SK-N-DZ (cell line): ENCODE results near the gene FGF5.
"Not testable (repeated sequence)": the region's sequence is repeated elsewhere in the genome, so short reads cannot be mapped to it uniquely, and the experiment has no call there.

Experiments used
- DNase-seq: peaks from one replicate; pipeline ENCODE4 v3.0.0-alpha.2; 2015; ENCODE audit warnings: low spot score

FGF5 gene

DNA sequence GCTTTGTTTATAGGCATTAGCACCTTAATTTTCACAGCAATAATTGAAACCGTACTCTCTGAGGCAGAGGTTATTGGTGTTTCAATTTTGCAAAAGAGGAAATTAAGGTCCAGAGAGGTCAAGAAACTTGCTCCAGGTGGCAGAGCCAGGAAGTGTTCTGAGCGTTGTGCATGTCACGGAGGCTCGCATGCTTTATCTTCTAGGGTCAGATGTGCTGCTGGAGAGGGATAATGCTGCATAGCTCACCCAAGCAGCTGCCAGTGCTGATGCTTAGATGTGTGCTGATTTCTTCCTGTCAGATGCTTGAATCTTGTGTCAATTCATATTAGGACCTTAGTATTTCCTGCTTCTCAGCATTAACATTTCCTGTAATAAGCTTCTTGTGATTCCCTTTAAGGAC is 13.0 kb upstream of the FGF5 start:
- DNase-seq: no peak

DNA sequence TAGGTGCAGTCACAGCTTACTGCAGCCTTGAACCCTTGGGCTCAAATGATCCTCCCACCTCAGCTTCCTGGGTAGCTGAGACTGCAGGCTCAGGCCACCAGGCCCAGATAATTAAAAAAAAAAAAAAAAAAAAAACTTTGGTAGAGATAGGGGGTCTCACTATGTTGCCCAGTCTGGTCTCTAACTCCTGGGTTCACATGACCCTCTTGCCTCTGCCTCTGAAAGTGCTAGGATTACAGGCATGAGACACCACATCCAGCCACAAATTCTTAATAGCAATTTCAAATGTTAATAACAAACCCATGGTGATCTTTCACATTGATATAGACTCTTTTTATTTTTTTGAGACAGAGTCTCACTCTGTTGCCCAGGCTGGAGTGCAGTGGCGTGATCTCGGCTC is 12.3 kb upstream of the FGF5 start:
- no peak for DNase-seq

DNA sequence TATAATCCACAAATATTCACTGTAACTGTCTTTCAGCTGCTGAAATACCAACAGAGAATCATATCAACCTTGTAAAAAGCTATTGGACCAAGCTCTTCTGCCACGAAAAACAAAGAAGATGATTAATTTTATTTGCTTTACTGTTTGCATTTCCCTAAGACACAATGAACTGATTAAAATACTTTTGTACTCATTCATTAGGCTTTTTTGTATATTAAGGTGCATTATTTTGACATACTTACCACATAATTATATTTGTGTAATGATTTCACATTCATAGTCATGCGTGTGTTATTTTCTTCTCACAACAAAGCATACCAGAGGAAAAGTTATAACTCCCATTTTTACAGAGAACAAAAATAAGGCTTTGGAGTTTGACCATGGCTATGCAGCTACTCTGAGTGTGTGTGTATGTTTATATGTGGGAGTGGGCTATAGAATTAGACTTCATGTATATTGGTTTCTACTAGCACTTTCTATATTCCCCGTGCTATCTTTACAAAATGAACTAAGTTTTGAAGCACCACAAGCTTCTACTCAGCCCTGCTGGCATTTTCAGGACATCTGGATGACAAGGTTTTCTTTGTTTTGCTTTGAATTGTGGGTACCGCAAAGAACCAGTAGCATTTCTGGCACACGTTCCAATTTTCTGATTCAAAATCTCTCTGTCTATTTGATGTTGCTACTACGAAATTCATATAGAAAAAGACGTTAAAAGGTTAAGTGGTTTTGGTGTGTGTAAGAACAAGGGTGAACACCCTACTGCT is 11.0 kb upstream of the FGF5 start:
- DNase-seq: no peak

DNA sequence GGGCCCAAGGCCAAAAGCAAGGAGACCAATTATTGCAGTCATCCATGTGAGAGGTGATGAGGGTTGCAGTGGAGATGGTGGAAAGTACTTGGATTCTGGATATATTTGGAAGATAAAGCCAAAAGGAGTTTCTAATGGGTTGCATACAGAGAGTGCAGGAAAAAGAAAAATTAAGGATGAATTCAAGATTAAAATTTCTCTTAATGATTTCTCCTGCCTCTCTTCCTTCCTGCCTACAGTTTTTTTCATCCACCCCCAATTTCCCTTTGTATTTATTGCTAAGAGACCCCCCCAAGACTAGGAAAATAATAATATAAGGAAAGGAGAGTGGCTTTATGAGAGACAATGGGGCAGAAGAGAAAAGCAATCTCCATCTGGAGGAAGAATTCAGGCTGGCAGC is 8.6 kb upstream of the FGF5 start:
- no peak for DNase-seq

DNA sequence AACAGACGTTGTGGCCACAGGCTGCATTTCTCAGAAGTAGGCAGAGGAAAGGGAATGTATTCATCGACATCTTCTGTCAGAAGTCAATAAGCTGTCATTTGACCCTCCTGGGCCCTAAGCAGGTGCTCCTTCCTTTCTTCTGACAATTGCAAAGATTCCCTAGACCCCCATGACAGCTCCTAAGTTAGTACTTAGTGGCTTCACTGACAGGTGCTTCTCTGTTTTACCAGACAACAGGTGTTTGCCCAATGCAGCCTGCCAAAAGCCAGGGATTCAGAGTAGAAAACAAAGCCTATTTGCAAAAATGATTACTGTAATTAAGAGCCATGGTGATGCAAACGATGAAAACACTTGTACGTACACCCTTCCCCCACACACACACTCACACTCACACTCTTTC is 7.5 kb upstream of the FGF5 start:
- no peak for DNase-seq

DNA sequence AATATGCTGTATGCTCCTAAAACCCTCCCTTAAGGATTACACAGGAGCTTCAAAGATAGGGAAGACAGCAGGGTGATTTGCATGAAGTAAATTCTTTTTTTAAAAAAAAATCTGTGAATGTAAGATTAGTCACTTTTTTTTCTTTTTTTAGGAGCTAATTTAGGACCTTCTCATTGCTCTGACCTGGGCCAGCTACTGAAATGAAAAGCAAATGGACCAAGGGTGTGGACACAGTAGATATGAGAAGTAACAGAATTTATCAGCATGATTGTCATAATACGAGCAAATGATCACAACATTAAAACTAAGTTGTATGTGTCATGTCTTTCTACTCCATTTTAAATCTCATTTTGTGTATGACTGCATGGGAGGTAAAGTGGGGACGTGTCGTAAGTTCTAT is 6.6 kb upstream of the FGF5 start:
- no peak for DNase-seq

DNA sequence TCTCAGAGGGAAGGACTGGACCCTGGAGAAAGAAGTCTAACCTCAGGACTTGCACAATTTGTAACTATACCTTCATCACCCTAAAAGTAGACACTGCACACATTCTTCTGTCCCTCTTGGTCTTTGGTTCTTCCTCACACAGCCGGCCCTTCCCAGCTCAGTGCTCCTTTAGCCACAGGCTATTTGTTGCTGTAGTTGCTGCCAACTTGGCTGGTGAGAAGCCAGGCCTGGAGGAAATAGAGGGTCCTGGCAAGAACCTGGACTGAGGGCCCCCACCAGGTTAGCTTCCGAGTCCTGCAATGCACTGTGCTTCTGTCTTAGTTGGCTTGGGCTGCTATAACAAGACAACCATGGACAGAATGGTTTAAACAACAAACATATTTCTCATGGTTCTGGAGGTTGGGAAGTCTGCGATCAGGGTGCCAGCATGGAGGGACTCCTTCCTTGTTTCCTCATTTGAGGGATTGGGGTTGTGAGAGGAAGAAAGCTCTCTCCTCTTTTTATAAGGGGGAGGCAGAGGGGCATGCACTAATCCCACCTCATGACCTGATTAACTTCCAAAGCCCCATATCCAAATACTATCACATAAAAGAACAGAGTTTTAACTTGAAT is 4.4 kb upstream of the FGF5 start:
- no peak for DNase-seq

DNA sequence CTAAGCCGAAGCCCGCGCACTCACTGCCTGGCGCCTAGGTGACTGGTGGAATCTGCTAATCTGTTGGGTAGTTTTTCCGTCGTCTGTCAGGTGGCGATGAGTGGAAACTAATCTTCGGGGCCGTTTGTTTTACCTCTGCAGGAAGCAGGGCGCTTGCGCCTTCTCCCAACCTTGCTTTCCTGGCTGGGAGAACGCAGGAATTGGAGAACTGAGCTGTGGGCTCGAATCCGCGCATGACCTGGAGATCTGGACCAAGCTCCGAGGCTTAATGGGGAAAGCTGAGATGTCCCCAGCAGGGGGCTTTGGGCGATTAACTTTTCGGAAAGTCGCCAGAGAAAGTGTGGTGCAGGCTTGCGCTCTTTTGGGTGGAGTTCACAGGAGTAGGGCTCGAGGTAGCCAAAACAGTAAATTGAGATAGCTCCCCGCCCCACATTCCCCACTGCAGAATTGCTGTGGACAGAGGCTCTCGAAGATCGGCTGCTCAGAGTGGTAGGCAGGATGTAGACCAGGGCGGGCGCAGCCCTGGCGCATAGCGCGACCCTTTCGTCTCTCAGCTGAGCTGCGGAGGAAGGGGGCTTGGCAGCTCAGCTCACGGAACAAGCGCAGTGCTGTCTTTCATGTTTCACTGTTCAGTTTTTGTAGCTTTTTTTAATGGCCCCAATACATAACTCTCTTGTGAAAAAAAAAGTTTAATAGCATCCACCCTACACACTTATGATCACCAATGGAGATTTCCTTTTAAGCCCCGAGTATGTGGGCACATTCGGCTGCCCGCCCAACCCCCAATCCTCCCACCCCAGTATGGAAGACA is 2.7 kb upstream of the FGF5 start:
- DNase-seq: no peak

DNA sequence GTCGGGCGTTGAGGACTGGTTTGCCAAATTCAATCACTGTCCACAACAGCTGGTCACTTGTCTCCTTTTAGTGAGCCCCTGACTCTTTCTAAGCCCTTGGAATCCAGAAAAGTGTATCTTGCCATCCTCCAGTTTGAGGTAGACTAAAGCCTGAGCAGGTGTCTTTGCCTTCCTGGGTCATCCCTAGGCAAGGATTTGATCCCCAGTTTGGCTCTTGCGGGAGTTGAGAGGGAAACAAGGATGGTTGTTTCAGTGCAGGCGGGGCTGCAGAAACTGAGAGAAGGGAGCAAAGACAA is 2.2 kb upstream of the FGF5 start:
- no peak for DNase-seq

DNA sequence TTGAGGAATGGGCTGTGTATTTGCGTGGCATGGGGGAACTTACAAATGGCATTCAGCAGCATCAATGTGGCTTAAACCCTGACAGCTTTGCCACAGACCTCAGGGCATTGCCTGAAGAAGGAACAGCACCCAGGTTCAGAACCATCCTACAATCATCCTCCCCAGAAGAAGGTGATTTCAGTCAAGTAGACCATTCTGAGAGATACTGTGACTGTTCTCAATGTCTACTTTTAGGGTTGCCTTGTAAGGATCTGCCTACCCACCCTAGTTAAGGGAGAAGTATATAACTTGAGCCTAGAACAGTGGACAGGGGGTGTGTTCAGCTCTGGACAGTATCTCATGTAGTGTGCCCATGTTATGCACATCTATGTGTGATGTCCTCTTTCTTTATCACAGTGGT is 1.6 kb upstream of the FGF5 start:
- no peak for DNase-seq

DNA sequence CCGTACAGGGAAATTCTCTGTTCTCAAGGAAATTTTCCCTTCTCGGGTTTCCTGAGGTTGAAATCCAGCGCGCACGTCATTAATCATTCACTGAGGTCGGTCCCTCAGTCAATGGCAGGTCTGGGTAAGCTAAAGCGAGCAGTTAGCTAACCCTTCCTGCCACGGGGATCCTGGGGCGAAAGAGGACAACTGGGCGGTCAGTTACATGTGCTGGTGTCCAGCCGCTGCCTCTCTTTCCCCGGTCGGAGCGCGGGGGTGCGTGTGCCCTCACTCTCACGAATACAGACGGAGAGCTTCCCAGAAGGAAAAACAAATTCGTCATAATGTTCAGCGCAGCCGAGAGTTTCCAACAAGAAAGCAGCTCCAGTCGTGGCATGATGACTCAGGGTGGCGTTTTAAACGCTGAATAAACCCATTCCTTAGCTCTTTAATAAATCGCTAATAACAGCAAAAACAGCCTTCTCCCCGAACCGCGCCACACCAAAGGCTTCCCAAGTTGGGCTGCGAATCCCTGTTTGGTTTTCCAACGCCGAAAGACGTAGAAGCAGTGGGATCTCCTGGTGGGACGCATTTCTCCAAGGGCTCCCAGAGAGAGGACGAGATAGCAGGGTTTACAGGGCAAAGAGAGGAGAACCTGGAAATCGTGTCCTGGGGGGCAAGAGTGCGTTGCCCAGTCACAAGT is 752 bp upstream of the FGF5 start:
- DNase-seq: peak; percentile 16

DNA sequence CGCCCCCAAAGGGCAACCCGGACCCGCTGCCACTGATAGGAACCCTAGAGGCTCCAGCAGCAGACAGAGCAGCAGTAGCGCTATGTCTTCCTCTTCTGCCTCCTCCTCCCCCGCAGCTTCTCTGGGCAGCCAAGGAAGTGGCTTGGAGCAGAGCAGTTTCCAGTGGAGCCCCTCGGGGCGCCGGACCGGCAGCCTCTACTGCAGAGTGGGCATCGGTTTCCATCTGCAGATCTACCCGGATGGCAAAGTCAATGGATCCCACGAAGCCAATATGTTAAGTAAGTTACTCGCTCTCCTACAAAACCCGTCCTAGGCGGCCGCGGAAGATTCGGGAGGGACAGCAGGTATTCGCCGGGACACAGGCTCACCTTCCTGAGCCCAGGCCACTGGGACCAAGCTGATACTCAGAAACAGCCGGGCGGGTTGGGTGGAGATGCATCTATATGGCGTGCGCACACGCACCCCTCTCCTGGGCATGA is 477 bp downstream of the FGF5 start:
- peak; percentile 32 for DNase-seq

DNA sequence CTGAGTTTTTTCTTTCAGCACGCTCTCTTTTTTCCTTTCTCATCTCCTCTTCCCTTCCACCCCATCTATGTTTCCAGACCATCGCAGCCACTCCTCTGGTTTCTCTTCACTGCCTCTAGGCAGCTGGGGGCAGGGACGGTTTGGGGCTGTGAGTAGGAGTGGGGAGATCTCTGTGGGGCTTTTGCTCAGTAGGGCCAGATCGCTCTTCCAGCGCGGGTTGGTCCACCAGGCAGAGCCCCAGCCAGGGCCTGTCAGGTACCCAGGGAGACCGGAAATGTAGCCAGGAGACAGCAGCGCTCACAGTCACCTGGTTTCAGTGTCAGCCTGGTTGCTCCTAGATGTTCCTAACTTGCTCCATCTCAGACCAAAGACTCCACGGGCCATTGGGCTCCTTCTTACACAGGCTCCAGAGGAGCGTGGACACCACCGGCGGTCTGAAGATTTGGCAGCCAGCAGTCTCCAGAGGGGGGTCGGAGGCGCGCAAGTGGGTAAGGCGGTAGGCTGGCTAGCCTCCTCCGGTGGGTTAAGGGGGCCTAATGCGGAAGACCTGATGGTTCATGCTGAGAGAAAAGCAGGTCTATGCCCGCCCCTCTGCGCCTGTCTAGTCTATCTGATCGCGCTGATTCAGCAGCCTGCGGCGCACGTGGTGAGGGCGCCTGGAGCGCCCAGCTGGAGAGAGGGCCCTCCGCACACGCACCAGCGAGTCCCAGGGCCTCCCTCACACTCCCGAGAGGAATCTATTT is 1.8 kb downstream of the FGF5 start:
- DNase-seq: no peak

DNA sequence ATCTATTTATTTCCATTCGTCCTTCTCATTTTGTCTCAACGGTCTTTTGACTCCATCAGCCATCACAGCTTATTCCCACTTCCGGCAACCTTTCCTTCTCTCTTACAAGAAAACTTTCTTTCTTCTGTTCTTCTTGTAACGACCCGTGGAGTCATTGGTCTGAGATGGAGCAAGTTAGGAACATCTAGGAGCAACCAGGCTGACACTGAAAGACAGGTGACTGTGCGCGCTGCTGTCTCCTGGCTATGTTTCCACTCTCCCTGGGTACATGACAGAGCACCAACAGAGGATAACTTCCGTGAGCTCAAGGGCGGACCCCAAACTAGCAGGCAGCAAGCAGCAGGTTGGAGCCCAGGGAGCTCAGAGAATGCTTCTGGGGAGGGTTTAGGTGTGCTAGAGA is 2.5 kb downstream of the FGF5 start:
- no peak for DNase-seq

DNA sequence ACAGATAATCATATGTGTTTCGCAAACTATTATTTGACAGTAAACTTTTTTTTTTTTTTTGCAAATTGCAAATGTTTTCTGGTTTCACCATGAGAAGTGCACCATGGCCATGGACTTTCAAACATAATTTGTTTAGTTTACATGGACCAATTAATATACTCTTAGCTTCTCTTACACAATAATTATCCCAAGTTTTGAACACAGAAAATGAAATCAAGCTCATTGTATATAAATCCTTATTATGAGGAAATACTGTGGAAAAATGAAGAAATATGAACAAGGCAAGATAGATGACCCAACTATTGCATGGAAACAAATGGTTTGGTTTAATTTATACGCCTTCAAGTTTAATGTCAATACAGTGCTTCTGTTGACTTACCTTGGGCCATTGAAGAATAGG is 3.9 kb downstream of the FGF5 start:
- no peak for DNase-seq

DNA sequence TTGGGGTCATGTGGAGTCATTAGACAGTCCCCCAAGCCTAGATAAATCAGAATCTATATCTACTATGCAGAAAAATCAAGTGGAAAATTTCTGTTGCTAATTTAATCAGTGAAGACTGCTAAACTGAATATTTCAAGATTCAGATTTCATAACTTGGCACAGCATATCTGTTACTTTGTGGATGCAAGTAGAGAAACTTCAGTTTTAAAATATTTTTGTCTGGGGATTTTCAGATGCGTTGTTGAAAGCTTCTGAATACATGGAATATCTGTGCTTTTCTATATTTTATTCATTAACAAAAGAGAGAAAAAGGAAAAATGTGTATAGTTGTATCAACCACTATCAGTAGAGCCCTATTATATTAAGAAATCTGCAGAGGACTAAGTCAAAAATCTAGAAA is 4.4 kb downstream of the FGF5 start:
- no peak for DNase-seq

DNA sequence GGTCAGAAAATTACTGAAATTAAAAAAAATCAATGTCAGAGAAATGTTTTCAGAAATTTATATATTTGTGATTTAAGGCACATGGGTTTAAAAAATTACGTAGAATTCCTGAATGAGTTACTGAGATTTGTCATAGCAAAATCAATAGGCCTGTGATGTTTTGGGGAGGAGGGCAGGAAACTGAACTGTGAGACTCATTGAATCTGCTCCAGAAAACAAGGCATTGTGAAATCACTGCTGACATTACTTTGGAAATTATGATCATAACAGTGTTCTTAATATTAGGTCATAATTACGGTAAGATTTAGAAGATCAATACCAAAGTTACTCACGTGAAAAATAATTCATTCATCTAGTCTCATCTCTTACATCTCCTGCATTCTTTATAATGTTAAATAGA is 5.3 kb downstream of the FGF5 start:
- DNase-seq: no peak

DNA sequence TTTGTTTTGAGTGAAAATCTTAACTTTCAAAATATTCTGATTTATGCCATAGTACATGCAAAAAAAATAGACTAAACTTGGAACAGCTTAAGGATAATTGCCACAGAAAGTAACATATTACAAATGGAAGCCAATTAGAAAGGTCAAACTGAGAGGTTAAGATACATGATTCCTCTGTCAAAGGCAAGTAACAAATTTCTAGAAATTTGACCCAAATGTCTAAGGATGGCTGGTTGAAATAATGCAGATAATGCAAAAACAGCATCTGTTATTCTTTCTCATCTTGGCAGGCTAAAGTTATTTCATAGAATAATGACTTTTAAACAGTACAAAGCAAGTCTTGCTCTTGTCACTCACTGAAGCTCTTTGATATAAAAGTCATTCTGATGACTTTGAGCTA is 10.5 kb downstream of the FGF5 start:
- DNase-seq: no peak

DNA sequence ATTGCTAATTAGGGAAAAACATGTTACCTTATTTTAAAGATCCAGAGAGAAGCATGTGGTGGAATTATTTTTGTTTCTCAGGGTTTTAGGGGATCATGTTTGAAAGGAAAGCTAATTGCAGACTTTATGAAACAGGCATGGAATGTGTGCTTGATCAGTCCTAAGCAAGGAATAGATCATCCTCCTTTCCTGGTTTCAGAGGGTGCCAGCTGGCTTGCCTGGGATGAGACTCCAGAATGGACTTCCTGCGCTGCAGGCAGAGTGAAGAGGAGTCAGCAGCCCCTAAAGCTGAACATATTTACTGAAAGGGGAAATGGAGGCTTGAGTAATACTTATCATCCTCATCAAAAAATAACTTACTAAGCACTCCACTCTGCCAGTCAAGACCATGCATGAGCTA is 13.3 kb downstream of the FGF5 start:
- no peak for DNase-seq

DNA sequence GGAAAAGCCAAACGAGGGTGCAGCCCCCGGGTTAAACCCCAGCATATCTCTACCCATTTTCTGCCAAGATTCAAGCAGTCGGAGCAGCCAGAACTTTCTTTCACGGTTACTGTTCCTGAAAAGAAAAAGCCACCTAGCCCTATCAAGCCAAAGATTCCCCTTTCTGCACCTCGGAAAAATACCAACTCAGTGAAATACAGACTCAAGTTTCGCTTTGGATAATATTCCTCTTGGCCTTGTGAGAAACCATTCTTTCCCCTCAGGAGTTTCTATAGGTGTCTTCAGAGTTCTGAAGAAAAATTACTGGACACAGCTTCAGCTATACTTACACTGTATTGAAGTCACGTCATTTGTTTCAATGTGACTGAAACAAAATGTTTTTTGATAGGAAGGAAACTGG is 20.0 kb downstream of the FGF5 start:
- DNase-seq: no peak

DNA sequence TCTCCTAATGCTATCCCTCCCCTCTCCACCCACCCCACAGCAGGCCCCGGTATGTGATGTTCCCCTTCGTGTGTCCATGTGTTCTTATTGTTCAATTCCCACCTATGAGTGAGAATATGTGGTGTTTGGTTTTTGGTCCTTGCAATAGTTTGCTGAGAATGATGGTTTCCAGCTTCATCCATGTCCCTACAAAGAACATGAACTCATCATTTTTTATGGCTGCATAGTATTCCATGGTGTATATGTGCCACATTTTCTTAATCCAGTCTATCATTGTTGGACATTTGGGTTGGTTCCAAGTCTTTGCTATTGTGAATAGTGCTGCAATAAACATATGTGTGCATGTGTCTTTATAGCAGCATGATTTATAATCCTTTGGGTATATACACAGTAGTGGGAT is 24.2 kb downstream of the FGF5 start:
- not testable (repeated sequence) for DNase-seq

DNA sequence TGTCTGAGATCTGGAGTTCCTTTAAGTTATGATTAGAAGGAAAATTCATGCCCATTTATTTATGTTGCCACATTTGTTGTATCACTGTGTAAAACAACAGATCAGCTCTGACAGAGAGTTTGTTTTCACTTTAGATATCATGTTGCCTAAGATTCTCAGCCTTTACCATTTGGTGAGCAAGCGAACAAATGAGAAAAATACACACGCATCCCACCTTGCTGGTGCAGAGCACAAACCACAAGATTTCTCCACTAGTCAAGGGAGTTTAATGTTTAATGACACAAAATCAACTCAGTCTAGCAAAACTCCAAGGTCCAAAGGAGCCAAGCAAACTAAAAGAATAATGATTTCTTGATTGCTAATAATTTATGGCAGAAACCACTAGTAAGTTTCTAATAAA is 27.7 kb downstream of the FGF5 start:
- no peak for DNase-seq
